Measurements from ENCODE around the gene RNF225.
"Not testable (repeated sequence)": the region's sequence is repeated elsewhere in the genome, so short reads cannot be mapped to it uniquely, and the experiment has no call there.

DNA sequence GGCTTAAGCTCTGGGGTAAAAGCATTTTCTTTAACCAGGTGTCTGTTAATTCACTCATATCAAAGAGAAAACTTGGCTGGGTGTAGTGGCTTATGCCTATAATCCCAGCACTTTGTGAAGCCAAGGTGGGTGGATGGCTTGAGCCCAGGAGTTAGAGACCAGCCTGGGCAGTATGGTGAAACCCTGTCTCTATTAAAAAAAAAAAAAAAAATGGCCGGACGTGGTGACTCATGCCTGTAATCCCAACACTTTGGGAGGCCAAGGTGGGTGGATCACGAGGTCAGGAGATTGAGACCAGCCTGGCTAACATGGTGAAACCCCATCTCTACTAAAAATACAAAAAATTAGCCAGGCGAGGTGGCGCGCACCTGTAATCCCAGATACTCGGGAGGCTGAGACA is 18.7 kb upstream of the RNF225 start:
- TF ChIP-seq, protein P1, sequence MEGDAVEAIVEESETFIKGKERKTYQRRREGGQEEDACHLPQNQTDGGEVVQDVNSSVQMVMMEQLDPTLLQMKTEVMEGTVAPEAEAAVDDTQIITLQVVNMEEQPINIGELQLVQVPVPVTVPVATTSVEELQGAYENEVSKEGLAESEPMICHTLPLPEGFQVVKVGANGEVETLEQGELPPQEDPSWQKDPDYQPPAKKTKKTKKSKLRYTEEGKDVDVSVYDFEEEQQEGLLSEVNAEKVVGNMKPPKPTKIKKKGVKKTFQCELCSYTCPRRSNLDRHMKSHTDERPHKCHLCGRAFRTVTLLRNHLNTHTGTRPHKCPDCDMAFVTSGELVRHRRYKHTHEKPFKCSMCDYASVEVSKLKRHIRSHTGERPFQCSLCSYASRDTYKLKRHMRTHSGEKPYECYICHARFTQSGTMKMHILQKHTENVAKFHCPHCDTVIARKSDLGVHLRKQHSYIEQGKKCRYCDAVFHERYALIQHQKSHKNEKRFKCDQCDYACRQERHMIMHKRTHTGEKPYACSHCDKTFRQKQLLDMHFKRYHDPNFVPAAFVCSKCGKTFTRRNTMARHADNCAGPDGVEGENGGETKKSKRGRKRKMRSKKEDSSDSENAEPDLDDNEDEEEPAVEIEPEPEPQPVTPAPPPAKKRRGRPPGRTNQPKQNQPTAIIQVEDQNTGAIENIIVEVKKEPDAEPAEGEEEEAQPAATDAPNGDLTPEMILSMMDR (IDR thresholded peaks at IDR 0.05; ENCODE audit: poor library complexity): not testable (repeated sequence)
- TF ChIP-seq EZH2 (IDR thresholded peaks at IDR 0.05; ENCODE audit: borderline replicate concordance); EZH2phosphoT487 (IDR thresholded peaks at IDR 0.05; ENCODE audit: low read depth, severe bottlenecking, unreplicated experiment): not testable (repeated sequence)

Measured in hepatocyte (in vitro differentiated cells).